Loucy (cell line): ENCODE results near the gene DYNLT4.

Source experiments
- CTCF ChIP-seq: fragments of 200-600 bp; sonication (generic); conservative IDR thresholded peaks from 2 replicates; pipeline ENCODE4 v1.5.1; 2014; ENCODE audit warnings: mild to moderate bottlenecking, antibody characterized with exemption, low read length
- EZH2phosphoT487 ChIP-seq: fragments of 200-600 bp; IDR thresholded peaks from 2 replicates; pipeline ENCODE4 v1.6.1; 2018; ENCODE audit warnings: antibody characterized with exemption, mild to moderate bottlenecking, moderate library complexity, borderline replicate concordance

- TF ChIP-seq EZH2phosphoT487: no peak
- no peak for TF ChIP-seq CTCF
These were observed 41.5 kb upstream of the DYNLT4 start for GRCh38 chr1:44848456-44849181.
